ENCODE data around the gene RGL4.

DNA sequence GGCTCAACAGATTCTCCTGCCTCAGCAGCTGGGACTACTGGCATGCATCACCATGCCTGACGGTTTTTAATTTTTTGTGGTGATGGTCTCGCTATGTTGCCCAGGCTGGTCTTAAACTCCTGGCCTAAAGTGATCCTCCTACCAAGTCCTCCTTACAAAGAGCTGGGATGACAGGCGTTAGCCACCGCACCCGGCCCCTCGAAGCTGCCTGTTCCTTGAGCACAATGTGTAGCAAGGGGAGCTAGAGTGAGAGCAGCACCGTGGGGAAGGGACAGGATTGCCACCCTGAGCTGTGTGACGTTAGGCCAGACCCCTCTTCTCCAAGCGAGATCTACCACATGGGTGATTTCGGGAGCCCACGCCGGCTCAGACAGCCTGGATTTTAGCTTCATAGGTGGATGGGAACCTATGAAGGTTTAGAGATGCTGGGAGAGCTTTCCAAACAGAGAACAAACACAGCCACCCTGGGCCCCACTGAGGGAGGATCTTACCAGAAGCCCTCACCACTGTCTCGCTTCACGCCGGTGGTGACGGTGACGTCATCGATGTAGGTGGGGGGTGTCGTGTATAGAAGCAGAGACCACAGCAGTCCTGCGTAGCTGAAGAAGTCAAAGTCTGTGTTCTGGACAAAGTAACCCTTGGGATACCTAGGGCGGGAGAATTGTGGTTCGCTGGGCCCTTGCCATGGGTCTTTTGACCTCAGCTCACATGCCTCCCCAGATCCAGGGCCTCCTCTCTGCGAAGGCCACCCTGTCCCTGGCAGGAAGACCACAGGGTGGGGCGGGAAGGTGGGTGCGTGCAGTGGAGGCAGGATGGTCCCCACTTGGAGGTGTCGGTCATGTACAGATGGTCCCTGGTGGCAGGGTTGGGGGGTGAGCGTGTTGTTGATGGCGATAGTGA lies 23.1 kb downstream of the RGL4 start:
- TF ChIP-seq CTCF (IDR thresholded peaks at IDR 0.05): no peak
- no peak for TF ChIP-seq POLR2AphosphoS5 (IDR thresholded peaks at IDR 0.05)
